HG02798 (cell line): ENCODE data around the gene KATNBL1.
"Not testable (repeated sequence)": the region's sequence is repeated elsewhere in the genome, so short reads cannot be mapped to it uniquely, and the experiment has no call there.

Source experiments
- ATAC-seq: cut with Tn5 transposase; IDR thresholded peaks from one replicate; pipeline ENCODE4 v1.9.1; 2021; ENCODE audit warnings: mild to moderate bottlenecking; ENCODE audit not compliant: unreplicated experiment, poor library complexity

The KATNBL1 gene

GRCh38 chr15:34203936-34204335 is 6.0 kb downstream of the KATNBL1 start:
- no peak for ATAC-seq

DNA sequence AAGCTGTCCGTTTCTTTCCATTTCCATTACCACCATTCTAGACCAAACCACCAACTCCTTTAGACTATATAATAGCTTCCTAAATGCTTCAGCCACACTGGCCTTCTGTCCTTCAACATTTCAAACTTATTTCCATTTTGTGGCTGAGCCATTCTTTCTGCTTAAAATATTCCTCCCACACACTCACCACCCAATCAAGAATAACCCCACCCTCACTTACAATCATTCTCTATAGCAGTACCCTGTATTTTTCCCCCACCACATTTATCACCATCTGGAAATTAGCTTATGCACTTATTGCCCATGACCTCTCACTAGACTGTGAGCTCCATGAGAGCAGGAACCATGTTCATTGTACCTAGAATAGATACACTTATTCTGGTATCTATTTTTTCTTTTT is 6.6 kb downstream of the KATNBL1 start:
- no peak for ATAC-seq

DNA sequence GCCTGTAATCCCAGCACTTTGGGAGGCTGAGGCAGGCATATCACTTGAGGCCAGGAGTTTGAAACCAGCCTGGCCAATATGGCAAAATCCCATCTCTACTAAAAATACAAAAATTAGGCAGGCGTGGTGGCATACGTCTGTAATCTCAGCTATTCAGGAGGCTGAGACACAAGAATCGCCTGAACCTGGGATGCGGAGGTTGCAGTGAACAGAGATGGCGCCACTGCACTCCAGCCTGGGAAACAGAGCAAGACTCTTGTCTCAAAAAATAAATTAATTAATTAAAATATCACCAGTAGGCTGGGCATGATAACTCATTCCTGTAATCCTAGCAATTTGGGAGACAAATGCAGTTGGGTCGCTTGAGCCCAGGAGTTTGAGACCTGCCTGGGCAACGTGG is 16.6 kb downstream of the KATNBL1 start:
- ATAC-seq, result not testable (repeated sequence)

DNA sequence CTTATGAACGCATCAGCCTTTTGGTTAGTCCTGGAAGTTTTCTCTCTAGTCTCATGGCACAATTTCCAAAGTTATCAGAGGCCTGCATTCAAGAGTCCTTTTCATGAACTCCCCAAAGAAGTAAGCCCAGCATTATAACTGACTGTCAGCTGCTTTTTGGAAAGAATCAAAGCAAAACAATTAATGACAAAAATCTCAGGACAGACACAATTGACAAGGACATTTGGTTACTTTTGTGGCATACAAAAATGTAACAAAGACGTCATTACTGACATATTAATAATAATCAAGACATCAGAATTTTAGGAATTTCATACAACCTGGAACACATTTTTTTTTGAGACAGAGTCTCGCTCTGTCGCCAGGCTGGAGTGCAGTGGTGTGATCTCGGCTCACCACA is 21.2 kb downstream of the KATNBL1 start:
- no peak for ATAC-seq

DNA sequence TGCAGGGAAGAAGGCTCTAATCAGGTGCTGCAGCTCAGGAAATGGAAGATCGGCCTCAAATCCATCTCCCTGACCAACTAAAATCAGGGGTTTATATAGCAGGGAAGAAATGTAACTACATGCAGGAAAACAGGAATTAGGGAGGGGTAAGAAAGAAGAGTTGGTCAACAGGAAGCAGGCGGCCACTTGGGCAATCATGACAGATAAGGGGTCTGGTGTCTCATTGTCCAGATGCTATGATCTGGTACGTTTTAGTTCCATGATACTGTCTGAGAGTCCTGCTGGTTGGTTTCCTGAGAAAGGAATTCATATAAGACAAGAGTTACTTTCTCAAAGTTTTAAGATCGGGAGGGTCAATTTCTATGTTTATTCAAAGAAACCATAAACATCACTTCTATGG is 24.2 kb downstream of the KATNBL1 start:
- ATAC-seq, result no peak

- no peak for ATAC-seq
Observed at GRCh38 chr15:34182942-34183341, 27.0 kb downstream of the KATNBL1 start.

- ATAC-seq, result no peak
Observed at GRCh38 chr15:34179234-34179633, 30.7 kb downstream of the KATNBL1 start.

- ATAC-seq, result not testable (repeated sequence)
Observed at GRCh38 chr15:34165987-34166573, 43.8 kb downstream of the KATNBL1 start.

DNA sequence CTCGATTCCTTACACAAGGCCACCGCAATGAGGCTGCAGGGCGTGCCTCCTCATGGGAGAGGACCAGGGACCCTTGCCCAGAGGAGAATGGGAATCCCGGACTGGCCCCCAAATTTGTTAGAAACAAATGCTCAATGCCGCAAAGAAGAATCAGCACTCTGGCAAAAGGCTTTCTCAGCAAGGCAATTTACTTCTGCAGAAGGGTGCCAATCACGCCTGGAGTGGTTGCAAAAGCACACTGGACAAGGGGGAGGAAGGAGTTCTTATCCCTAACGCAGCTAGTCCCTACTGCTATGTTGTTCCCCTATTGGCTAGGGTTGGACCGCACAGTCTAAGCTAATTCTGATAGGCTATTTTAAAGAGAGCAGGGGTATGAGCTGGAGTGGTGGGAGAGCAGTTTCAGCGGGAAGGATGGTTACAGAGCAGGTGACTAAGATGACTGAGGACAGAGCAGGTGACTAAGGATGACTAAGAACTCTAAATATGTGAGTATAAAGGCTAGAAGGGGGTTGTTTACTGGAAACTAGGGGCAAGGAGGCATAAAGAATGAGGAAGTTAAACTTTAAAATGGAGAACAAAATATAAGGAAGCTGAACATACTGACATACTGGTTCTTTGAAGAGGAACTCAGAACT is 48.5 kb downstream of the KATNBL1 start:
- no peak for ATAC-seq

GRCh38 chr15:34160735-34161134 is 49.2 kb downstream of the KATNBL1 start:
- ATAC-seq, result no peak

- no peak for ATAC-seq
Observed at GRCh38 chr15:34158355-34158754, 51.5 kb downstream of the KATNBL1 start.

DNA sequence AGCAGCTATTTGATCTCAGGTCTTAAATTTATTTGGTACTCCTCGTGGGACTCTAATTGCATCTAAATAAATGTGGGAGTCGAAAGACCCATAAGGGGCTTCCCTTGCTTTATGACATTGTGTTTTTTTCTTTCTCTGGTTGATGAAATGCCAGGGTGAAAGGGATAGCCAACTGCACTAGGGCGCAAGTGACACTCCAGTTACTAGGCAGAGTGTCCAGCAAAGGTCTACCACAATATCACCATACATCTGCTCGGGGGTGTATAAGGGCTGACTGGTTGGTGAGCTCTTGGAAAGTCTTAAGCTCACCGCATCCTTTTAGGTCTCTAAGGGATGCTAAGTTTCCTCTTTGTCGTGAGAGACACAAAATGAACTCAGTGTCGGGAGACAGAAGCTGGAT is 54.0 kb downstream of the KATNBL1 start:
- no peak for ATAC-seq

DNA sequence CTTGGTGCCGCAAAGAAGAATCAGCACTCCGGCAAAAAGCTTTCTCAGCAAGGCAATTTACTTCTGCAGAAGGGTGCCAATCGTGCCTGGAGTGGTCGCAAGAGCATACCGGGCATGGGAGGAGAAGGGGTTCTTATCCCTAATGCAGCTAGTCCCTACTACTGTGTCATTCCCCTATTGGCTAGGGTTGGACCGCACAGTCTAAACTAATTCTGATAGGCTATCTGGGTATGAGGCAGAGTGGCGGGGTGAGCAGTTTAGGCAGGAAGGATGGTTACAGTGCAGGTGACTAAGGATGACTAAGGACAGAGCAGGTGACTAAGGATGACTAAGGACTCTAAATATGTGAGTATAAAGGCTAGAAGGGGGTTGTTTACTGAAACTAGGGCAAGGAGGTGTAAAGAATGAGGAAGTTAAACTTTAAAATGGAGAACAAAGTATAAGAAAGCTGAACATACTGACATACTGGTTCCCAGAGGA is 55.1 kb downstream of the KATNBL1 start:
- no peak for ATAC-seq

- no peak for ATAC-seq
Observed at GRCh38 chr15:34147371-34148140, 62.3 kb downstream of the KATNBL1 start.

GRCh38 chr15:34133511-34133910 is 76.4 kb downstream of the KATNBL1 start:
- ATAC-seq, result no peak

GRCh38 chr15:34132881-34133280 is 77.0 kb downstream of the KATNBL1 start:
- ATAC-seq, result no peak

DNA sequence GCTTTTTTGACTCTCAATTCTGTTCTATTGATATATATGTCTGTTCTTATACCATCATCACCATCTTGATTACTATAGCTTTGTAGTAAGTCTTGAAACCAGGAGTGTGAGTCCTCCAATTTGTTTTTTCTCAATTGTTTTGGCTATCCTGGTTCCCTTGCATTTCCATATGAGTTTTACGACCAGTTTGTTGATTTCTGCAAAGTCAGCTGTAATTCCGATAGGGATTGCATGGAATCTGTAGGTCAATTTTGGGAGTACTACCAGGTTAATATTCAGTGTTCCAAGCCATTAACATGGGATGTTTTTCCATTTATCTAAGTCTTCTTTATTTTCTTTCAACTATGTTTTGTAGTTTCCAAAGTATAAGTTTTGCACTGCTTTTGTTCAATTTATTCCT is 81.0 kb downstream of the KATNBL1 start:
- ATAC-seq, result no peak

DNA sequence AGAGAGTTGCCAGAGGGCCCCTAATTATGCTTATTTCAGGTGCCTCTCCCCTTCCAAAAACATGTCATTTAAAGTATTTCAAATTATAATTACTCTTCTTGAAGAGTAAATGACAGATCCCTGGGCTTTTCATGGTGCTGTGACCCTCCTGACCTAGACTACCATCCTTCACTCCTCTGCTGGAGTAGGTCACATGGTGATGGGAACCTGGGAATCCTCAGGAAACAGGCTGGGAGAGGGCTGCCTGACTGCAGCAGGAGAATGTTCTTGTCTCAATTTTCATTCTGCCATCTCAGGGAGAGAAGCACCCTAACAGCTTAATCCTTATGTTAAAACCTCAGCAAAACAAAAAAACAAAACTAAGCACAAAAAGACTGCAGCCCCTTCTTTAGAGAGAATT is 83.4 kb downstream of the KATNBL1 start:
- ATAC-seq, result no peak

- no peak for ATAC-seq
Observed at GRCh38 chr15:34125945-34126344, 84.0 kb downstream of the KATNBL1 start.

GRCh38 chr15:34124651-34125050 is 85.2 kb downstream of the KATNBL1 start:
- no peak for ATAC-seq

DNA sequence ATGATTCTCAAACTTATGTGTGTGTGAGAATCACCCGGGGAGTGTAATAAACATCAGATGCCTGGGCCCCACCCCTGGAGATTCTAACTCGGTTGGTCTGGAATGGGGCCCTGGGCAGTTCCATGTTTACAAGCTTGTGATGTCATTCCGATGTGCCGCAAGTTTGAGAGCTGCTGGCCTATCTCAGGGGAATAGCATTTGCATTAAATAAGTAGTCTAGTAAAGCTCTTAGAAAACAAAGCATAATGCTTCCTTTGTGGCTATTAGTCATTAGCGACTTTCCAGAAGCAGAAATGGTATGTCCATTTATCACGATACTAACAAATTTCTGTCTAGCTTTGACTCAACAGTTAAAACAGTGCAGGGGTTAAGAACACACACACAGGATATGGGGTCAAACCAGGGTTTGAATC is 87.1 kb downstream of the KATNBL1 start:
- peak; percentile 49 for ATAC-seq
